CD4-positive, CD25-positive, alpha-beta regulatory T cell (primary cell): ENCODE results near the gene PLEKHM1. TPM values are rescaled to one million over a fixed set of nuclear protein-coding genes. Genes with fewer than 3 reads are reported as not detected.
"Not testable (repeated sequence)": the region's sequence is repeated elsewhere in the genome, so short reads cannot be mapped to it uniquely, and the experiment has no call there.

Experiments used
- ATAC-seq, 2 donors: fragments of 150-1000 bp; cut with Tn5 transposase; one replicate each; pipeline ENCODE4 v1.10.0; 2021; ENCODE audit warnings: low read depth in 2 of 2, moderate number of reproducible peaks in 2 of 2, moderate library complexity in 1 of 2
- DNase-seq, 3 donors: peaks; one replicate each; pipeline versions ENCODE4 v3.0.0 to v3.0.0-alpha.2; 2012 to 2022; ENCODE audit warnings: mixed read lengths in 1 of 3
- H3K27ac ChIP-seq: one replicate; pipeline ENCODE4 v1.7.0; 2013; ENCODE audit warnings: mild to moderate bottlenecking, low read length; ENCODE audit not compliant: insufficient read depth, poor library complexity, severe bottlenecking
- H3K27me3 ChIP-seq: one replicate; pipeline ENCODE4 v1.7.0; 2013; ENCODE audit warnings: low read length; ENCODE audit not compliant: control insufficient read depth, insufficient read depth
- H3K36me3 ChIP-seq: one replicate; pipeline ENCODE4 v1.7.0; 2013; ENCODE audit warnings: mild to moderate bottlenecking, low read length, moderate library complexity; ENCODE audit not compliant: control insufficient read depth, insufficient read depth
- H3K4me1 ChIP-seq: 2 replicates; pipeline ENCODE4 v1.7.0; 2013; ENCODE audit warnings: mild to moderate bottlenecking, low read length; ENCODE audit not compliant: insufficient read depth, control insufficient read depth, poor library complexity, severe bottlenecking
- H3K4me3 ChIP-seq: one replicate; pipeline ENCODE4 v1.7.0; 2013; ENCODE audit warnings: low read depth, mild to moderate bottlenecking, low read length, moderate library complexity
- H3K9me3 ChIP-seq, 2 experiments: 1 replicate in 1 of 2; 2 replicates in 1 of 2; pipeline ENCODE4 v1.7.0; 2013; ENCODE audit warnings: low read length in 2 of 2, mild to moderate bottlenecking in 1 of 2, moderate library complexity in 1 of 2; ENCODE audit not compliant: control insufficient read depth in 2 of 2
- H3K27ac Mint-ChIP-seq, 3 donors: one replicate each; pipeline ENCODE4 v1.8.0; 2020 to 2022; ENCODE audit warnings: mild to moderate bottlenecking in 3 of 3, mixed read lengths in 3 of 3, moderate library complexity in 2 of 3
- H3K27me3 Mint-ChIP-seq: one replicate; pipeline ENCODE4 v1.8.0; 2022; ENCODE audit warnings: mild to moderate bottlenecking, mixed read lengths
- H3K36me3 Mint-ChIP-seq: one replicate; pipeline ENCODE4 v1.8.0; 2020; ENCODE audit warnings: mixed read lengths
- H3K4me1 Mint-ChIP-seq, 4 donors: one replicate each; pipeline ENCODE4 v1.8.0; 2020 to 2022; ENCODE audit warnings: mixed read lengths in 4 of 4, mild to moderate bottlenecking in 1 of 4
- H3K4me3 Mint-ChIP-seq, 4 donors: one replicate each; pipeline ENCODE4 v1.8.0; 2020 to 2022; ENCODE audit warnings: mild to moderate bottlenecking in 4 of 4, mixed read lengths in 4 of 4, moderate library complexity in 3 of 4
- H3K9me3 Mint-ChIP-seq, 7 donors: one replicate each; pipeline ENCODE4 v1.8.0; 2020 to 2022; ENCODE audit warnings: mixed read lengths in 7 of 7, mild to moderate bottlenecking in 3 of 7, moderate library complexity in 2 of 7
- polyA plus RNA-seq, 4 donors: library from polyadenylated mRNA; unstranded; fragments of 300-500 nt; fragmentation: Illumina TruSeq; gene quantifications; one replicate each; pipeline ENCODE4 v1.2.3, GENCODE V29; 2021
- total RNA-seq: library from RNA; stranded (reverse); gene quantifications from one replicate; pipeline ENCODE4 v1.2.3, GENCODE V29; 2022

The PLEKHM1 gene
- total and polyA plus RNA-seq, 5 donors from 2014 or later, result 11.1 to 103 (median 12.5) TPM

- H3K4me1 Mint-ChIP-seq, result peaks cover 0 to 42% (median 12%) of the 10 kb centered on the region in 4 donors
- not testable (repeated sequence) for ATAC-seq, H3K4me3 ChIP-seq, H3K27me3 ChIP-seq, H3K4me3 Mint-ChIP-seq, H3K27ac Mint-ChIP-seq, H3K9me3 Mint-ChIP-seq, H3K27ac ChIP-seq, H3K27me3 Mint-ChIP-seq, H3K36me3 Mint-ChIP-seq, DNase-seq, H3K9me3 ChIP-seq
- Histone ChIP-seq H3K4me1 (peaks cover 10% of the 10 kb centered on the region), H3K36me3 (peaks cover 13% of the 10 kb centered on the region)
Measured at GRCh38 chr17:45443371-45444260, 46.9 kb downstream of the PLEKHM1 start.

DNA sequence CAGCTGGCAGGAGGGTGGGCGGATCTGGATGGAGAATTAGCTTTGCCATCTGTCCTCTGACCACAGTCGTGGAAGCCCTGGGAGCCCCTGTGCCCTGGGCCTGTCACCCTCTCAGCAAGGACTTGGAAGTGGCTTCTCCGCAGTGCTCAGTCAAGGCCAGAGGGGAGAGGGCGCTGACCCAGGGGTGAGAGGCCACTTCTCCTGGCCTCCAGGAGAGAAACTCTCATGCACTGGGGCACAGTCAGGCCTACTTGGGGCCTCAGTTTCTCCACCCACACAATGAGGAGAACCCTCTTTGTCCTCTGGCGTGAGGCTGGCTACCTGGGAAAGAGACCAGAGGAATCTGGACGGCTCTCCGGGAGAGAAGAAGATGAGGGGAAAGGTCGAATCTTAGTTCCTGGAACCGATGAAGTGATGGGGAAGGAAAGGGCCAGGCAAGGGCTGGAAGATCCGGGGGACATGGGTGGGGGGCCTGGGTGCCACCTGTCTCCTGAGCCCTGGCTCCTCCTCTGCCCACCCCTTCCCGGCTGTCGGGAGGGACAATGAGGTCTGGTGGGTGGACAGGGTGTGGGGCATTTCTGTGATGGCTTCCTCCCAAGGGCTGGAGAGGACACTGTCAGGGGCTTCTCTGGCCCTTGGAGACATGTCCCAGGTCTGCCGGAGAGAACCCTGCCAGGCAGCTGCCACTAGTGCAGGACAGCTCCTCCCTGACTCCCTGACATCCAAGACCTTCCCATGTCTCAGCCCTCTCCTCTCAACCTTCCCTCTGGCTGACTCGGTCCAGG lies 48.8 kb downstream of the PLEKHM1 start:
- Histone ChIP-seq H3K36me3 (peaks cover 19% of the 10 kb centered on the region), H3K27ac (no peak overlapping the region), H3K4me1 (peaks cover 10% of the 10 kb centered on the region), H3K27me3 (no peaks in the 10 kb centered on the region), H3K4me3 (no peak overlapping the region), H3K9me3 (no peaks in the 10 kb centered on the region)
- Mint-ChIP-seq H3K4me3 (no peak overlapping the region), H3K36me3 (peaks cover 4% of the 10 kb centered on the region), H3K27me3 (no peaks in the 10 kb centered on the region), H3K27ac (peak overlapping the region in 2 of 3 donors; percentile 44 to 59), H3K4me1 (peaks cover 0 to 27% (median 8%) of the 10 kb centered on the region in 4 donors), H3K9me3 (no peaks in the 10 kb centered on the region)
- ATAC-seq, result no peak
- DNase-seq, result no peak

GRCh38 chr17:45440839-45441515 lies 49.5 kb downstream of the PLEKHM1 start:
- DNase-seq, result peak in 1 of 3 donors; percentile 31
- ATAC-seq, H3K4me1 ChIP-seq, H3K27me3 ChIP-seq, H3K36me3 Mint-ChIP-seq, H3K4me3 ChIP-seq, H3K4me3 Mint-ChIP-seq, H3K27me3 Mint-ChIP-seq, H3K9me3 Mint-ChIP-seq, H3K9me3 ChIP-seq, H3K27ac ChIP-seq: not testable (repeated sequence)
- Mint-ChIP-seq H3K4me1 (peaks cover 0 to 22% (median 4%) of the 10 kb centered on the region in 4 donors), H3K27ac (peak overlapping the region; percentile 44 to 88 (median 67))
- H3K36me3 ChIP-seq, result peaks cover 23% of the 10 kb centered on the region

DNA sequence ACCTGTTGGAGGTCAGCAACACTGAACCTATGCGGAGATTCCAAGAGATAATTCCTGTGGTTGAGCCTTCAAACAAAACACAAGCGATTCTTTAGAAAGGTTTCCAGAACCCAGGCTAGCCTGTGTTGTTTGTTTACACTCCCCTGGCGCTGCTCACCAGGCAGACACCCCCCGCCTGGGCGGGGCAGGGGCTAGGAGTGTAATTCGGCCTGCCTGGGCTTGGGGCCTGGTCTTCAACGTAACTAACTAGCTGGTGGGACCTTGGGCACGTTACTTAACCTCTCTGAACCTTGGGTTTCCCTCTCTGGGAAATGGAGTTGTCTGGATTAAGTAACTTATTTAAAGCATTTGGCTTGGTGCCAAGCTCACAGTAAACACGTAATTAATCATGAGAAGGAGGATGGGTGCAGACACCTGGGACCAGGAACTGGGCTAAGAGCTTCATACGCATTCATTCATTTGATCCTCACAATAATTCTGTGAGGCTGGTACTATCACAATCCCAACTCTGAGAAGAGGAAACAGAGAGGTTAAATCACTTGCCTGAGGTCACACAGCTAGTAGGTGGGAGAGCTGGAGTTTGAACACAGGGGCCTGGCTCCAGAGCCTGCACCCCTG lies 50.3 kb downstream of the PLEKHM1 start:
- no peaks in the 10 kb centered on the region for H3K27me3 Mint-ChIP-seq
- no peak for DNase-seq
- no peak overlapping the region for H3K4me3 ChIP-seq
- no peaks in the 10 kb centered on the region for H3K9me3 ChIP-seq
- peak overlapping the region; percentile 44 to 88 (median 67) for H3K27ac Mint-ChIP-seq
- H3K4me3 Mint-ChIP-seq, result peak overlapping the region in 1 of 4 donors; percentile 32
- no peak for ATAC-seq
- H3K27ac ChIP-seq, result no peak overlapping the region
- peaks cover 0 to 19% (median 2%) of the 10 kb centered on the region in 4 donors for H3K4me1 Mint-ChIP-seq
- peaks cover 8% of the 10 kb centered on the region for H3K36me3 Mint-ChIP-seq
- peaks cover 22% of the 10 kb centered on the region for H3K36me3 ChIP-seq
- peaks cover 4% of the 10 kb centered on the region for H3K4me1 ChIP-seq
- no peaks in the 10 kb centered on the region for H3K9me3 Mint-ChIP-seq
- H3K27me3 ChIP-seq, result no peaks in the 10 kb centered on the region

DNA sequence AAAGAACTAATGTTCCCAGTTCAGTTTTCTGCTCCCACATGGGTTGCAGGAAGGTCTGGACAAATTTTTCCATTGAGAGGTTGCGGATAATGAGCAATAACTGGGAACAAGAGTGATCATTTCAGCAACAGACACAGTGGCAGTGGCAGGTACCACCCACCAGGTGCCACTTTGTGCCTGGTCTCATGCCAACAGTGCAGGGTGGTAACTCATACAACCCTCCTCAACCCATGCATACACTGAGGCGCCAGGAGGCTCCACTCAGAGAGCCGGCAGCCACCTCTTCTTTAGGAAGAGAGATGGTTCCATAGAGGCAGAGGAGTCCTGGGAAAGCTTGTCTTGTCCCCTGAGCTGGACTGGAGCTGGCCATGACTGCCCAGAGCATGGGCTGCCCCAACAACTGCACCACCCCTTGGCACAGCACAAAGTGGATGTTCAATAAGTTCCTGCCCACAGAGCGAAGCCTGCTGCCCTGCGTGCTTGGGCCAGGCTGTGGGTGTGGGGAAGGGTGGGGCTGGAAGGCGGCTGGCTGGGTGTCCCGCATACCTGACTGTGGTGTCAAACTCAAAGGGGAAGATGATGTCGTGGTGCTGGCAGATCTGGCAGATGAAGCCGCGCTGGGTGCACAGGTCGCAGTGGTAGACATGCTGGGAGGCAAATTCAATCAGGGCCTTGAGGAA lies 51.5 kb downstream of the PLEKHM1 start:
- DNase-seq, result no peak
- H3K27me3 ChIP-seq, result no peaks in the 10 kb centered on the region

DNA sequence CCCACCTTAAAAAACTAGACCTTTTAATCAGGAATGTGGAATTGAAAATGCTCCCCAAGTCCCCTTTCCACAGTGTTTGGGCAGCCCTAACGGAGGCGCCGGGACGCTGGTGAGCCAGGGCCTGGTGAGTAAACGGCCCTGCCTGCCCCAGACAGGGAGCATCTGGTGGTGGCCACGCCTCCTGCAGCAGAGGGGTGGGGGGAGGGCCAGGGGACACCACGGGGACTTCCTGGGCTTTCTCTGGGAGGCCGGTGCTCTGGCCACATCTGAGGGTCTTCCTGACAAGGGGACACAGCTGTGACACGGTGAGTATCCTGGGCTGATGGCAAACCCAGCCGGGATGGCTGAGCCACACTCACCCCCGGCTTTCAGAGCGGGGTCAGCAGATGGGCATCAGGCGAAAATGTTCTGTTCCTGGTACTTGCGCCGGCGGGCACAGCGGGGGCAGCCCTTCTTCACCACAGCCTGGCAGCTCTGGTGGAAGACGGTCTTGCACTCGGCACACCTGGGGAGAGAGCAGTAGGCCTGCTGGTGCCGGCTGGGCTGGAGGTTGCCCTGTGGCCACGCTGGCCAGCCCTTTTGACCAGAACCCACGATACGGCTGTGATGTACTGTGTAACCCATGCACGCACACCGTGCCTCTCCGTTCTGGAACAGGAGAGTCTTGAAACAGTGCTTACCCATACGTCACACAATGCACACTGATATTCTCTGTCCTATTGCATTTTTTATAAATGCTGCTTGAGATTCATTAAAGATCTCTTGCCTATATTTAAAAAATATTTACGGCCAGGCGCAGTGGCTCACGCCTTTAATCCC lies 52.8 kb downstream of the PLEKHM1 start:
- Mint-ChIP-seq H3K36me3 (peaks cover 4% of the 10 kb centered on the region), H3K9me3 (no peaks in the 10 kb centered on the region), H3K4me1 (peaks cover 0 to 18% (median 4%) of the 10 kb centered on the region in 4 donors), H3K27me3 (no peaks in the 10 kb centered on the region), H3K4me3 (no peak overlapping the region), H3K27ac (no peak overlapping the region)
- H3K36me3 ChIP-seq, result peaks cover 21% of the 10 kb centered on the region
- DNase-seq (no peak), ATAC-seq (no peak)
- H3K27ac ChIP-seq, result no peak overlapping the region
- no peak overlapping the region for H3K4me3 ChIP-seq
- H3K27me3 ChIP-seq, result no peaks in the 10 kb centered on the region
- H3K4me1 ChIP-seq, result peaks cover 7% of the 10 kb centered on the region
- no peaks in the 10 kb centered on the region for H3K9me3 ChIP-seq

More for the DNA sequence above, 51.5 kb downstream of the PLEKHM1 start:
- H3K4me1 Mint-ChIP-seq, result peaks cover 0 to 15% (median 2%) of the 10 kb centered on the region in 4 donors
- Histone ChIP-seq H3K36me3 (peaks cover 21% of the 10 kb centered on the region), H3K4me1 (peaks cover 4% of the 10 kb centered on the region), H3K4me3 (no peak overlapping the region), H3K9me3 (no peaks in the 10 kb centered on the region), H3K27ac (no peak overlapping the region)
- H3K27me3 Mint-ChIP-seq, result no peaks in the 10 kb centered on the region
- peaks cover 4% of the 10 kb centered on the region for H3K36me3 Mint-ChIP-seq
- peak overlapping the region in 1 of 4 donors; percentile 34 for H3K4me3 Mint-ChIP-seq
- no peak overlapping the region for H3K27ac Mint-ChIP-seq
- no peak for ATAC-seq
- no peaks in the 10 kb centered on the region for H3K9me3 Mint-ChIP-seq
